IMR-90 (cell line): ENCODE results near the gene FBLN7. TPM values are rescaled to one million over a fixed set of nuclear protein-coding genes. Genes with fewer than 3 reads are reported as not detected.
A peak's percentile ranks its signal among the peaks of the same experiment; 100 is the strongest.

Experiments
- ATAC-seq: fragments of 200-7000 bp; cut with Tn5 transposase; 2 replicates; pipeline ENCODE4 v1.9.1; 2020; ENCODE audit warnings: low read depth, mild to moderate bottlenecking, moderate library complexity
- BruUV-seq: library from RNA; stranded (reverse); fragments of 400-500 nt; replicated peaks from 2 replicates; lab custom pipeline; 2021; lab: Mats Ljungman, UMichigan
- CTCF ChIA-PET: fragments of 300-600 bp; formaldehyde crosslinking; extraction: SDS; loops from one replicate; lab custom pipeline; 2021; ENCODE audit warnings: antibody characterized with exemption; lab: Yijun Ruan, JAX
- POLR2A ChIA-PET: fragments of 300-600 bp; sonication (Branson Sonifier 250); formaldehyde crosslinking; loops from one replicate; lab custom pipeline; 2022; ENCODE audit warnings: antibody characterized with exemption; ENCODE audit not compliant: unreplicated experiment; lab: Charles Lee
- DNase-seq: peaks from one replicate; pipeline ENCODE4 v3.0.0; 2013
- H2AFZ ChIP-seq: replicated peaks from 2 replicates; pipeline ENCODE3; 2013; ENCODE audit warnings: low read length, mild to moderate bottlenecking; ENCODE audit not compliant: poor library complexity
- H2AK5ac ChIP-seq: 2 replicates; pipeline ENCODE4 v1.6.1; 2013; ENCODE audit warnings: low read depth, low read length, inconsistent platforms
- H2AK9ac ChIP-seq: replicated peaks from 2 replicates; pipeline ENCODE3; 2013; ENCODE audit warnings: mild to moderate bottlenecking, low read depth, low read length, moderate library complexity; ENCODE audit not compliant: poor library complexity
- H2BK120ac ChIP-seq: 2 replicates; pipeline ENCODE4 v1.6.1; 2013; ENCODE audit warnings: low read depth, low read length, inconsistent platforms
- H2BK15ac ChIP-seq: 3 replicates; pipeline ENCODE4 v1.6.1; 2013; ENCODE audit warnings: low read depth, low read length, inconsistent platforms
- H2BK20ac ChIP-seq: 2 replicates; pipeline ENCODE4 v1.6.1; 2013; ENCODE audit warnings: low read depth, mild to moderate bottlenecking, inconsistent platforms, low read length, moderate library complexity
- H2BK5ac ChIP-seq: 2 replicates; pipeline ENCODE4 v1.6.1; 2013; ENCODE audit warnings: mild to moderate bottlenecking, low read depth, low read length, inconsistent platforms; ENCODE audit not compliant: poor library complexity, severe bottlenecking
- H3K14ac ChIP-seq: replicated peaks from 2 replicates; pipeline ENCODE4 v1.6.1; 2013; ENCODE audit warnings: low read depth, low read length, inconsistent platforms
- H3K18ac ChIP-seq: 2 replicates; pipeline ENCODE4 v1.6.1; 2013; ENCODE audit warnings: low read depth, low read length, control low read depth
- H3K23ac ChIP-seq: 2 replicates; pipeline ENCODE4 v1.6.1; 2013; ENCODE audit warnings: low read depth, low read length, inconsistent platforms
- H3K27ac ChIP-seq: 2 replicates; pipeline ENCODE4 v1.5.1; 2013; ENCODE audit warnings: mild to moderate bottlenecking, control low read depth, low read length; ENCODE audit not compliant: insufficient read depth
- H3K27me3 ChIP-seq: 2 replicates; pipeline ENCODE4 v1.6.1; 2013; ENCODE audit warnings: low read length; ENCODE audit not compliant: control insufficient read depth, insufficient read depth
- H3K36me3 ChIP-seq: 2 replicates; pipeline ENCODE4 v1.6.1; 2013; ENCODE audit warnings: low read length, mixed read lengths; ENCODE audit not compliant: control insufficient read depth, insufficient read depth
- H3K4ac ChIP-seq: 2 replicates; pipeline ENCODE4 v1.6.1; 2013; ENCODE audit warnings: low read depth, low read length, inconsistent platforms
- H3K4me1 ChIP-seq: 2 replicates; pipeline ENCODE4 v1.6.1; 2013; ENCODE audit warnings: low read length, mixed read lengths; ENCODE audit not compliant: control insufficient read depth, insufficient read depth
- H3K4me2 ChIP-seq: 2 replicates; pipeline ENCODE4 v1.6.1; 2013; ENCODE audit warnings: low read depth, mild to moderate bottlenecking, control low read depth, low read length, moderate library complexity
- H3K4me3 ChIP-seq: 2 replicates; pipeline ENCODE4 v1.5.1; 2013; ENCODE audit warnings: low read depth, mild to moderate bottlenecking, control low read depth, low read length, moderate library complexity; ENCODE audit not compliant: insufficient read depth
- H3K56ac ChIP-seq: 2 replicates; pipeline ENCODE4 v1.6.1; 2013; ENCODE audit warnings: low read length, inconsistent platforms; ENCODE audit not compliant: insufficient read depth; ENCODE audit errors: extremely low read depth
- H3K79me1 ChIP-seq, 2 experiments: 2 replicates each; pipeline ENCODE4 v1.6.1; 2013; ENCODE audit warnings: low read length in 2 of 2, inconsistent platforms in 1 of 2, low read depth in 1 of 2
- H3K9ac ChIP-seq: 2 replicates; pipeline ENCODE4 v1.6.1; 2013; ENCODE audit warnings: low read depth, low read length, control low read depth
- H3K9me1 ChIP-seq: 2 replicates; pipeline ENCODE4 v1.6.1; 2013; ENCODE audit warnings: low read length, inconsistent platforms; ENCODE audit not compliant: insufficient read depth
- H3K9me3 ChIP-seq: 2 replicates; pipeline ENCODE4 v1.6.1; 2013; ENCODE audit warnings: low read length; ENCODE audit not compliant: control insufficient read depth, insufficient read depth
- H4K20me1 ChIP-seq: 2 replicates; pipeline ENCODE4 v1.6.1; 2013; ENCODE audit warnings: low read length, inconsistent platforms; ENCODE audit not compliant: insufficient read depth
- H4K5ac ChIP-seq: 2 replicates; pipeline ENCODE4 v1.6.1; 2013; ENCODE audit warnings: mild to moderate bottlenecking, low read depth, low read length, control low read depth
- H4K8ac ChIP-seq, 2 experiments: 2 replicates each; pipeline ENCODE4 v1.6.1; 2013; ENCODE audit warnings: low read depth in 2 of 2, low read length in 2 of 2, control low read depth in 1 of 2, inconsistent platforms in 1 of 2
- H4K91ac ChIP-seq: 2 replicates; pipeline ENCODE4 v1.6.1; 2013; ENCODE audit warnings: low read depth, low read length, inconsistent platforms; ENCODE audit not compliant: insufficient read depth
- SMC3 ChIP-seq: fragments of 150-350 bp; IDR thresholded peaks from 2 replicates; pipeline ENCODE4 v1.6.1; 2016; ENCODE audit warnings: low read depth, mild to moderate bottlenecking, antibody characterized with exemption, low read length, moderate library complexity
- WGBS, 2 experiments: methylation state at CpG; one replicate each; pipeline versions ENCODE4 v1.1.5 to v1.1.7; 2013; ENCODE audit warnings: missing lambda C conversion rate in 2 of 2; ENCODE audit not compliant: insufficient read length in 1 of 2; ENCODE audit errors: extremely low coverage in 2 of 2; 5-methylcytosine and 5-hydroxymethylcytosine counted together
- dilution Hi-C: fragments of 300-500 bp; cut with HindIII; formaldehyde crosslinking; loops from one replicate; pipeline ENCODE4 v1.14.3; 2018; ENCODE audit warnings: low sequenced_read_pairs; ENCODE audit not compliant: unreplicated experiment
- in situ Hi-C: fragments of 300-500 bp; cut with MboI; formaldehyde crosslinking; loops from 3 replicates; pipeline ENCODE4 v1.14.3; 2019; ENCODE audit warnings: low sequenced_read_pairs, inconsistent platforms, mixed read lengths
- intact Hi-C: fragments of 100-400 bp; cut with micrococcal nuclease; formaldehyde crosslinking; loops from 2 replicates; pipeline ENCODE4 v1.10.0; 2022
- polyA plus RNA-seq, 3 experiments: library from polyadenylated mRNA; depleted of rRNA; stranded (reverse); fragments of >200 nt; gene quantifications; 2 replicates each; pipeline ENCODE4 v1.2.3, GENCODE V29; 2012; ENCODE audit warnings: low replicate concordance in 1 of 3
- total RNA-seq: library from RNA; depleted of rRNA; stranded (reverse); fragments of >200 nt; gene quantifications from 2 replicates; pipeline ENCODE4 v1.2.3, GENCODE V29; 2012

The FBLN7 gene
- total and polyA plus RNA-seq, 2 of the 4 experiments (the other 2 are of a cell fraction), result 0.18 to 1.2 TPM

- no peak for DNase-seq
- H4K20me1 ChIP-seq, result no peaks in the 10 kb centered on the region
- dilution Hi-C loops (no loop called here), in situ Hi-C loops (no loop called here), intact Hi-C loops (no loop called here)
- H3K9me3 ChIP-seq, result no peaks in the 10 kb centered on the region
- peak overlapping the region; percentile 9; the same call in 1 of the 2 replicates for H2BK120ac ChIP-seq
- no peak overlapping the region for H3K4me3 ChIP-seq
- peak; percentile 58 for ATAC-seq
- H3K14ac ChIP-seq, result no peak overlapping the region; the same call in 1 of the 2 replicates
- WGBS, 2 experiments, result 86% methylated on average over 1 of the region's 1 CpG; no CpG with 5 or more reads in 1 of the 2 experiments
- H4K91ac ChIP-seq, result no peak overlapping the region
- 0 out of 2 replicates have a peak overlapping the region, but pooled peaks have one; percentile 3 for H3K18ac ChIP-seq
- H3K9me1 ChIP-seq, result peaks cover 8% of the 10 kb centered on the region
- 0 out of 2 replicates have a peak overlapping the region, but pooled peaks have one; percentile 5 for H4K5ac ChIP-seq
- no peak overlapping the region for H3K27ac ChIP-seq
- H3K27me3 ChIP-seq, result no peaks in the 10 kb centered on the region
- BruUV-seq, result no TSS peak
- no peak overlapping the region for H3K9ac ChIP-seq
- H3K23ac ChIP-seq, result no peak overlapping the region
- H2AFZ ChIP-seq, result no peak overlapping the region
- H2AK9ac ChIP-seq, result peak overlapping the region; percentile 23
- ChIA-PET POLR2A (no interaction called here), CTCF (no interaction called here)
- peaks cover 22% of the 10 kb centered on the region for H3K36me3 ChIP-seq
- no peak overlapping the region for H3K56ac ChIP-seq
- H3K79me1 ChIP-seq, result peaks cover 9 to 43% of the 10 kb centered on the region in 2 experiments
- TF ChIP-seq SMC3, result no peak
- H3K4ac ChIP-seq, result no peak overlapping the region
- H2BK15ac ChIP-seq, result no peak overlapping the region; the same call in 2 of the 3 replicates
- H2BK20ac ChIP-seq, result no peak overlapping the region
- H4K8ac ChIP-seq, result no peak overlapping the region
- no peak overlapping the region for H3K4me2 ChIP-seq
- peaks cover 15% of the 10 kb centered on the region for H3K4me1 ChIP-seq
- H2BK5ac ChIP-seq, result peak overlapping the region; percentile 5
- H2AK5ac ChIP-seq, result no peak overlapping the region
Measured at GRCh38 chr2:112095681-112096080, 42.5 kb upstream of the FBLN7 start.
